Uterus (tissue), 4 donors: ENCODE measurements around the gene GCC1. TPM values are rescaled to one million over a fixed set of nuclear protein-coding genes. Genes with fewer than 3 reads are reported as not detected.
A peak's percentile ranks its signal among the peaks of the same experiment; 100 is the strongest.

Experiments
- DNase-seq, 2 donors: peaks; one replicate each; pipeline ENCODE4 v3.0.0-alpha.2; 2019 to 2020
- H3K27ac ChIP-seq, 2 donors: fragments of 200-600 bp; sonication (generic); 1 replicate in 1 of 2; 2 replicates in 1 of 2; pipeline ENCODE4 v1.5.1; 2016 to 2018
- H3K27me3 ChIP-seq, 2 donors: fragments of 200-600 bp; sonication (generic); one replicate each; pipeline ENCODE4 v1.5.1; 2018 to 2019; ENCODE audit warnings: control low read depth in 1 of 2
- H3K36me3 ChIP-seq, 2 donors: fragments of 200-600 bp; sonication (generic); one replicate each; pipeline ENCODE4 v1.5.1; 2019; ENCODE audit warnings: control low read depth in 1 of 2
- H3K4me1 ChIP-seq, 2 donors: fragments of 200-600 bp; sonication (generic); one replicate each; pipeline ENCODE4 v1.5.1; 2018 to 2019; ENCODE audit warnings: control low read depth in 1 of 2
- H3K4me3 ChIP-seq, 2 donors: fragments of 200-600 bp; sonication (generic); 1 replicate in 1 of 2; 2 replicates in 1 of 2; pipeline ENCODE4 v1.5.1; 2018 to 2019; ENCODE audit warnings: mild to moderate bottlenecking in 1 of 2
- H3K9me3 ChIP-seq, 2 donors: fragments of 200-600 bp; sonication (generic); one replicate each; pipeline ENCODE4 v1.5.1; 2019; ENCODE audit warnings: control low read depth in 1 of 2
- POLR2A ChIP-seq, 2 donors: fragments of 450-650 bp; IDR thresholded peaks; one replicate each; pipeline ENCODE4 v1.6.1; 2016; ENCODE audit warnings: antibody characterized with exemption in 2 of 2, mild to moderate bottlenecking in 1 of 2, moderate library complexity in 1 of 2
- intact Hi-C: fragments of 100-400 bp; cut with DNase I; formaldehyde crosslinking; loops from one replicate; pipeline ENCODE4 v1.15.1; 2023; ENCODE audit warnings: low total_unique reads
- total RNA-seq, 4 donors: library from RNA; depleted of rRNA in 3 of 4; stranded (reverse); fragments of >200 nt in 3 of 4; gene quantifications; one replicate each; pipeline versions ENCODE4 v1.1.0 to v1.2.4, GENCODE V29; 2014 to 2023
- TF ChIP-seq, protein P1 (sequence below), 4 experiments: fragments of 200-600 bp in 2 of 4; fragments of 450-650 bp in 2 of 4; sonication (generic) in 2 of 4; IDR thresholded peaks; one replicate each; pipeline ENCODE4 v1.5.1; 2016 to 2019; ENCODE audit warnings: antibody characterized with exemption in 4 of 4, mild to moderate bottlenecking in 2 of 4, moderate library complexity in 1 of 4
- donor health status: DM: yes; HTN: yes; CAD: no.

GCC1 gene
- total RNA-seq, 4 donors from 2014 or later: 3.8 to 22.9 (median 10.6) TPM

DNA sequence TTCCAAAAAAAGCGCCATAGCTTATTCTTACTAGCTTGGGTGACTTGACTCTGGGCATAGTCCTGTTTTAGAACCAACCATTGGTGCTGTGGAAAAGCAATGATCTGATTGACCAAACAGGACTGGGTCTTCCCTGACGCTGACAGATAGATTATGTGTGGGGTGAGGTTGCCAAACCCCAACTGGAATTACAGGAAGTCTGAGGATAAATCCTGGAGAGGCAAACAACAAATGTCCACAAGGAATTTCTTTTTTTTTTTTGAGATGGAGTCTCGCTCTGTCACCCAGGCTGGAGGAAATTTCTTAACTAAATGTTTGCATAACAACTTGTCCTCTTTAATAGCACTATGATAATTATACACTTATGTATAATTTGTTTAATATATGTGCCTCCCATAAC is 19.2 kb downstream of the GCC1 start:
- H3K9me3 ChIP-seq: no peaks in the 10 kb centered on the region
- no peak overlapping the region for H3K27ac ChIP-seq
- DNase-seq: no peak
- intact Hi-C loops: no loop called here
- no peak overlapping the region for H3K4me3 ChIP-seq
- TF ChIP-seq, protein P1, sequence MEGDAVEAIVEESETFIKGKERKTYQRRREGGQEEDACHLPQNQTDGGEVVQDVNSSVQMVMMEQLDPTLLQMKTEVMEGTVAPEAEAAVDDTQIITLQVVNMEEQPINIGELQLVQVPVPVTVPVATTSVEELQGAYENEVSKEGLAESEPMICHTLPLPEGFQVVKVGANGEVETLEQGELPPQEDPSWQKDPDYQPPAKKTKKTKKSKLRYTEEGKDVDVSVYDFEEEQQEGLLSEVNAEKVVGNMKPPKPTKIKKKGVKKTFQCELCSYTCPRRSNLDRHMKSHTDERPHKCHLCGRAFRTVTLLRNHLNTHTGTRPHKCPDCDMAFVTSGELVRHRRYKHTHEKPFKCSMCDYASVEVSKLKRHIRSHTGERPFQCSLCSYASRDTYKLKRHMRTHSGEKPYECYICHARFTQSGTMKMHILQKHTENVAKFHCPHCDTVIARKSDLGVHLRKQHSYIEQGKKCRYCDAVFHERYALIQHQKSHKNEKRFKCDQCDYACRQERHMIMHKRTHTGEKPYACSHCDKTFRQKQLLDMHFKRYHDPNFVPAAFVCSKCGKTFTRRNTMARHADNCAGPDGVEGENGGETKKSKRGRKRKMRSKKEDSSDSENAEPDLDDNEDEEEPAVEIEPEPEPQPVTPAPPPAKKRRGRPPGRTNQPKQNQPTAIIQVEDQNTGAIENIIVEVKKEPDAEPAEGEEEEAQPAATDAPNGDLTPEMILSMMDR (IDR thresholded peaks at IDR 0.05): no peak
- TF ChIP-seq POLR2A (IDR thresholded peaks at IDR 0.05): no peak
- H3K4me1 ChIP-seq: no peaks in the 10 kb centered on the region
- no peaks in the 10 kb centered on the region for H3K36me3 ChIP-seq
- H3K27me3 ChIP-seq: no peaks in the 10 kb centered on the region

GRCh38 chr7:127557803-127558202 is 27.6 kb downstream of the GCC1 start:
- no peaks in the 10 kb centered on the region for H3K4me1 ChIP-seq
- DNase-seq: no peak
- H3K27ac ChIP-seq: no peak overlapping the region
- no peaks in the 10 kb centered on the region for H3K36me3 ChIP-seq
- intact Hi-C loops: no loop called here
- no peaks in the 10 kb centered on the region for H3K9me3 ChIP-seq
- H3K27me3 ChIP-seq: no peaks in the 10 kb centered on the region
- no peak overlapping the region for H3K4me3 ChIP-seq
- TF ChIP-seq, protein P1 (IDR thresholded peaks at IDR 0.05): peak in 1 of 4 experiments; percentile 15
- TF ChIP-seq POLR2A (IDR thresholded peaks at IDR 0.05): no peak

DNA sequence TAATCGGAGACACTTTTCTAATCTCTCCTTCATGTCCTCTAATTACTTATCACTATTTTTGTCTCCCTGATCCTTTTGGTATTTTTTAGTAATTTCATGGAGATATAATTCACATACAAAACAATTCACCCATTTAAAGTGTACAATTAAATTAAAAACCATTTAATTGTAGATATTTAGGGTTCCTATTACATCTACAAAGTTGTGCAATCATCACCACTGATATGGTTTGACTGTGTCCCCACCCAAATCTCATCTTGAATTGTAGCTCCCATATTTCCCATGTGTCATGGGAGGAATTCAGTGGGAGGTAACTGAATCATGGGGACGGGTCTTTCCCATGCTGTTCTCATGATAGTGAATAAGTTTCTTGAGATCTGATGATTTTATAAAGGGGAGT is 29.0 kb downstream of the GCC1 start:
- Histone ChIP-seq H3K4me1 (no peaks in the 10 kb centered on the region), H3K4me3 (no peak overlapping the region), H3K27me3 (no peaks in the 10 kb centered on the region), H3K27ac (no peak overlapping the region), H3K9me3 (no peaks in the 10 kb centered on the region), H3K36me3 (no peaks in the 10 kb centered on the region)
- TF ChIP-seq POLR2A (IDR thresholded peaks at IDR 0.05): no peak
- TF ChIP-seq, protein P1 (IDR thresholded peaks at IDR 0.05): no peak
- DNase-seq: no peak
- intact Hi-C loops: no loop called here

DNA sequence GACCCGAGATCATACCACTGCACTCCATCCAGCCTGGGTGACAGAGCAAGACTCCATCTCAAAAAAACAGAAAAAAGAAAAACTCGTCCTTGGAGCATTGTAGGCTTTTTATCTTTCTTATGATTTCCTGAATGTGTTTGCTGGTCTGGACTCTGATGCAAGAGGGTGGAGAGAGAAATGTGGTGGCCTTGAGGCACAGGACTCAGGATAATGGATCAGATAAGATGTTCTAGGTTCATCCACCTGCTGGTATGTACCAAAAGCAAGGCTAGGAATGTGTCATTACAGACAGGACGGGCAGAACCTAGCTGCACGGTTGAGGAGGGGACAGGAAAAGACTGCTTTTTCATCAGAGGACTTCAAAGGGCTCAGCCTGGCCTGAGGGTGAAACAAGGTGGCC is 33.5 kb downstream of the GCC1 start:
- Histone ChIP-seq H3K36me3 (no peaks in the 10 kb centered on the region), H3K27me3 (no peaks in the 10 kb centered on the region), H3K4me1 (no peaks in the 10 kb centered on the region), H3K27ac (no peak overlapping the region), H3K4me3 (no peak overlapping the region), H3K9me3 (no peaks in the 10 kb centered on the region)
- intact Hi-C loops: no loop called here
- TF ChIP-seq, protein P1 (IDR thresholded peaks at IDR 0.05): no peak
- no peak for TF ChIP-seq POLR2A (IDR thresholded peaks at IDR 0.05)
- DNase-seq: no peak

DNA sequence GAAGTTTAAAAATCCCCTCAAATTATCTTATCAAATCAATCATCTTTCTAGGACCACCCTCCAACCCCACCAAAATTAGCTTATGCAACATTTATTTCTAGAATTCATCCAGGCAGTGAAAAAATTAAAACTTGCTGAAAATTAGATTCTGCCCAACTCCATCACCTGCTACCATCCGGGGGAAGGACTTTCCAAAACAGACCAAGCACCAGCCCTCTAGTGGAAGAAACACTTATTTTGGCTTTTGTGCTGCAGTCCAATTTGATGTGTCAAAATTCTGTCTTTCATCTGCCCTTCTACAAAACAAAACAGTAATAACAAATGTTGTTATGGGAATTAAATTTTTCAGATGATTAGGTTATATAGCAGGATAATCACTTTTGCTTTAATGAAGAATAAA is 35.1 kb downstream of the GCC1 start:
- no peak for DNase-seq
- Histone ChIP-seq H3K4me1 (no peaks in the 10 kb centered on the region), H3K36me3 (no peaks in the 10 kb centered on the region), H3K27ac (no peak overlapping the region), H3K27me3 (no peaks in the 10 kb centered on the region), H3K9me3 (no peaks in the 10 kb centered on the region), H3K4me3 (no peak overlapping the region)
- TF ChIP-seq POLR2A (IDR thresholded peaks at IDR 0.05): no peak
- TF ChIP-seq, protein P1 (IDR thresholded peaks at IDR 0.05): no peak
- intact Hi-C loops: no loop called here
